Transverse colon (tissue), 3 donors: ENCODE results near the gene FNDC3B.

Experiments
- EP300 ChIP-seq: sonication (generic); formaldehyde crosslinking; IDR thresholded peaks from one replicate; pipeline ENCODE4 v1.6.1; 2017; ENCODE audit warnings: antibody characterized with exemption, low read depth
- POLR2A ChIP-seq: fragments of 450-650 bp; IDR thresholded peaks from one replicate; pipeline ENCODE4 v1.6.1; 2016; ENCODE audit warnings: antibody characterized with exemption, mild to moderate bottlenecking, moderate library complexity
- TF ChIP-seq, protein P1 (sequence below), 5 experiments: fragments of 200-600 bp in 3 of 5; fragments of 450-650 bp in 2 of 5; sonication (generic) in 3 of 5; IDR thresholded peaks; 1 replicate in 2 of 5; 2 replicates in 3 of 5; pipeline ENCODE4 v1.5.1; 2016 to 2017; ENCODE audit warnings: antibody characterized with exemption in 5 of 5, inconsistent platforms in 3 of 5, mild to moderate bottlenecking in 2 of 5, moderate library complexity in 1 of 5

DNA sequence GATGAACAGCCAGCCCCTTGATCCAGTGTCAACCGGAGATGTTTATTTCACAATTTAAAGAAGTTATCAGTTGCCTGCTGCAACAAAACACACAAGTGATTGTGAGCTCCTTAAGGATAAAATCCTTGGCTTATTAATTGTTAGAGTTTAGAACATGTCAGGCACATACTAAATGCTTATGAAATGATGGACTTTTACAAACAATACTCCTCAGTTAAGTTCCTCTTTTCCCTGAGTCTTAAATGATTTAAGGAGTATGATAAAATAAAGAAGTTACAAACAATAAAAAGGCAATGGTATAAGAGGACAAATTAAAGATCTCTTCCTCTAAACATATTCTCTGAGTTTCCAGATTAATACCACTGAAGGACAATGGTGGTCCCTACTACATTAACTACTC is 403.2 kb downstream of the FNDC3B start:
- TF ChIP-seq, protein P1, sequence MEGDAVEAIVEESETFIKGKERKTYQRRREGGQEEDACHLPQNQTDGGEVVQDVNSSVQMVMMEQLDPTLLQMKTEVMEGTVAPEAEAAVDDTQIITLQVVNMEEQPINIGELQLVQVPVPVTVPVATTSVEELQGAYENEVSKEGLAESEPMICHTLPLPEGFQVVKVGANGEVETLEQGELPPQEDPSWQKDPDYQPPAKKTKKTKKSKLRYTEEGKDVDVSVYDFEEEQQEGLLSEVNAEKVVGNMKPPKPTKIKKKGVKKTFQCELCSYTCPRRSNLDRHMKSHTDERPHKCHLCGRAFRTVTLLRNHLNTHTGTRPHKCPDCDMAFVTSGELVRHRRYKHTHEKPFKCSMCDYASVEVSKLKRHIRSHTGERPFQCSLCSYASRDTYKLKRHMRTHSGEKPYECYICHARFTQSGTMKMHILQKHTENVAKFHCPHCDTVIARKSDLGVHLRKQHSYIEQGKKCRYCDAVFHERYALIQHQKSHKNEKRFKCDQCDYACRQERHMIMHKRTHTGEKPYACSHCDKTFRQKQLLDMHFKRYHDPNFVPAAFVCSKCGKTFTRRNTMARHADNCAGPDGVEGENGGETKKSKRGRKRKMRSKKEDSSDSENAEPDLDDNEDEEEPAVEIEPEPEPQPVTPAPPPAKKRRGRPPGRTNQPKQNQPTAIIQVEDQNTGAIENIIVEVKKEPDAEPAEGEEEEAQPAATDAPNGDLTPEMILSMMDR (IDR thresholded peaks at IDR 0.05), result no peak
- no peak for TF ChIP-seq POLR2A
- no peak for TF ChIP-seq EP300
